Measurements from ENCODE around the gene ARHGEF4.

Gene ARHGEF4

DNA sequence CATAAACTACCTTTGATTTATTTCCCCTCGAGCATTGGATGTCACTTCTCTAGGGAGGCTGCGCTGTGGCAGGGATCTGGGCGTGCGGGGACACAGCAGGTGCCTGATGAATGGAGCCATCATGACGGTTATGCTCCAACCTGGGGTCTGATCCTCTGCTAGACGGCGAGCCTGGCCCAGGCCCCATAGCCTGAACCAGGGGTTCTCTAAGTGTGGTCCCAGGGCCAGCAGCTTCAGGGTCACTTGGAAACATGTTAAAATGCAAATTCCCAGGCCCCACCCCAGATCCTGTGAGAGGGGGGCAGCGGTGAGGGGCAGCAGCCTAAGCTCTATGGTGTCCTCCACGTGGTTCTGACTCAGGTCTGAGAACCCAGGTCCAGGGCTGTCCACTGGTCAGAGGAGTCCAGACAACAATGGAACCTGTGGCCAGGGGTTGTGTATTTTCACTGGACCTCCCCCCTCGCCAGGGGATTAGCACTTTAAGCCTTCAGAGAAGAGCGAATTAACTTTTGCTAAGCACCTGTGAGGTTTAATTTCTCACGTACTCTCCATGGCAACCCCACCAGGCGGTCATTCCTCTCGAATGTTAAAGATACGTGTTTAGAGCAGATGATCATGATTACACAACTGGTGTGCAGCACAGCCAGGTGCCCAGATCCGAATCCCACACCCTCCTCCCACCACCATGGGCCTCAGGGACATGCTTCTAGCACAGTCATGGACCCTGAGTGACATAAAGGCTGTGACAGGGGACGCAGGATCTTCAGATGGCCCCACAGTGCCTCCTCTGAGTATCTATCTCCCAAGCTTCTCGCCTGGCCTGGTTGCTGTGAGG lies 1.6 kb upstream of the ARHGEF4 start:
- H3K9ac ChIP-seq (ENCODE audit: insufficient read length): no peak overlapping the region
- TF ChIP-seq EZH2 (IDR thresholded peaks at IDR 0.05) (no peak), FOXP2 (optimal IDR thresholded peaks at IDR 0.05; ENCODE audit: control extremely low read depth, extremely low read length, insufficient read depth) (no peak), POLR2AphosphoS5 (IDR thresholded peaks at IDR 0.05; ENCODE audit: borderline replicate concordance, low read depth, low read length) (no peak)
- H3K27ac ChIP-seq: no peak overlapping the region
- H3K9me3 ChIP-seq (ENCODE audit: low read depth, low read length): no peaks in the 10 kb centered on the region
- no peak overlapping the region for H3K4me3 ChIP-seq
- H3K36me3 ChIP-seq (ENCODE audit: insufficient read depth, low read length): no peaks in the 10 kb centered on the region
- no peak for DNase-seq (ENCODE audit: low read depth, low spot score)

DNA sequence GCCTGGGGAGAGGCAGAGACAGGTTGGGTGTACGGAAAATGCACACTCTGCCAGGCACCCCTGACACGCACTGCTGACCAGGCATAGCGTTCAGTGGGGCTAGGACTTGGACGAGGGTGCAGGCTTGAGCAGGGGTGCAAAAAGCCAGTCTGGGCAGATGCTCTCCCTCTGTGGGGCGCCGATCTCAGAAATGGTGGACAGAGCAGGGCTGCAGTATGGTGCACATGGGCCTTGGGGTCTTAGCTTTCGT lies 1.0 kb upstream of the ARHGEF4 start:
- TF ChIP-seq FOXP2 (optimal IDR thresholded peaks at IDR 0.05; ENCODE audit: control extremely low read depth, extremely low read length, insufficient read depth) (no peak), EZH2 (IDR thresholded peaks at IDR 0.05) (no peak), POLR2AphosphoS5 (IDR thresholded peaks at IDR 0.05; ENCODE audit: borderline replicate concordance, low read depth, low read length) (no peak)
- no peak overlapping the region for H3K4me3 ChIP-seq
- no peaks in the 10 kb centered on the region for H3K36me3 ChIP-seq (ENCODE audit: insufficient read depth, low read length)
- H3K9ac ChIP-seq (ENCODE audit: insufficient read length): no peak overlapping the region
- DNase-seq (ENCODE audit: low read depth, low spot score): no peak
- H3K27ac ChIP-seq: no peak overlapping the region
- no peaks in the 10 kb centered on the region for H3K9me3 ChIP-seq (ENCODE audit: low read depth, low read length)

DNA sequence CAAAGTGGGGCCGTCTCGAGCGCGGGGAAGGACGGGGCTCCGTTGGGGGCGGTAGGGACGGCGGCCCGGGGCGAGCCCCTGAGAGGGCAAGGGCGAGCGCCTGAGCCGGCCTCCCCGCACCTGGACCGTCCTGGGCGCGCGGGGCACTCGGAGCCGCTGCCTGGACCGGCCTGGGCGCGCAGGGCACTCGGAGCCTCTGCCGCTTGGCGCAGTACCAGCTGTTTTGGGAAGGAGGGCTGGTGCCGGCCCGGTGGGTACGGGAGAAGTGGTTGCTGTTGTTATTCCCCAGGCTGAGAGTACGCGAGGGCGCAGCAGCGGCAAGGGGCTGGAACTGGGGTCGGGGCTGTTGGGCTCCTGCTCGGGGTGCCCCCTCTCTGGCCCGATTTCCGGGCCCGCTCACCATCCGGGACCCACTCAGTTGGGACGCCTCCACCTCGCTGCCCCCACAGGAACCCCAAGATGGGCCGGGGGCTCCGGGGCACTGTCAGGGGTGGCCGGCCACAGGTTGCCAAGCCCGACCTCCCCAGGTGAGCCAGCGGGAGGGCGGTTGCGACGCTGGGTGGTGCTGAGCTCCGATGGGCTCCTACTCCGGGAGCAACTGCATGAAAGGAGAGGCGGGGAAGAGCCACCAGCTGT lies 579 bp downstream of the ARHGEF4 start:
- H3K27ac ChIP-seq: no peak overlapping the region
- no peak overlapping the region for H3K4me3 ChIP-seq
- TF ChIP-seq FOXP2 (optimal IDR thresholded peaks at IDR 0.05; ENCODE audit: control extremely low read depth, extremely low read length, insufficient read depth) (no peak), POLR2AphosphoS5 (IDR thresholded peaks at IDR 0.05; ENCODE audit: borderline replicate concordance, low read depth, low read length) (no peak), EZH2 (IDR thresholded peaks at IDR 0.05) (no peak)
- H3K9me3 ChIP-seq (ENCODE audit: low read depth, low read length): no peaks in the 10 kb centered on the region
- no peaks in the 10 kb centered on the region for H3K36me3 ChIP-seq (ENCODE audit: insufficient read depth, low read length)
- no peak overlapping the region for H3K9ac ChIP-seq (ENCODE audit: insufficient read length)
- DNase-seq (ENCODE audit: low read depth, low spot score): no peak

DNA sequence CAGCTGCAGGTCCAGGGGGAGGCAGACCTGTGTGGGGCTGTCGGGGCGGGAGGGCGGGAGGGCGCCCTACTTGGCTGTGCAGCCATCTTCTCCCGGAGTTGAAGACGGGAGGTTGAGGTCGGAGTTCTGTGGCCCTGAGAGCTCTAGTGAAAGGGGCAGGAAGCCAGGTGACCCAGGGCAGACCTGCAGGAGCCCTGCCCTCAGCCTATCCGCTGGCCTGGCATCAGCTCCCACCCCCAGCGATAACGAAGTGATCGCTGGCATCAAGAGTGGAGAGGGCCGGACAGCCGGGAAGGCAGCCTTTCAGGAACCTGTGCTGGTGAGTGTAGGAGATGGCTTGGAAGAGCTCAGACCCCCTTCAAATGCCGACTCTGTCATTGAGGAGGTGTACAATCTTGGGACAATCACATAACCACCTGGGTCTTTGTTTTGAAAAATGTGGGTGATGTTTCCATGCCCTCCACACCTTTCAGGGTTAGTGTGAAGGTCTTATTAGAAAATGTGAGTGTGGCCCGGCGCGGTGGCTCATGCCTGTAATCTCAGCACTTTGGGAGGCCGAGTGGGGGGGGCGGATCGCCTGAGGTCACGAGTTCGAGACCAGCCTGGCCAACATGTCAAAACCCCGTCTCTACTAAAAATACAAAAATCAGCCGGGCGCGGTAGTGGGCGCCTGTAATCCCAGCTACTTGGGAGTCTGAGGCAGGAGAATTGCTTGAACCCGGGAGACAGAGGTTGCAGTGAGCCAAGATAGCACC lies 1.3 kb downstream of the ARHGEF4 start:
- H3K9ac ChIP-seq (ENCODE audit: insufficient read length): no peak overlapping the region
- no peak overlapping the region for H3K4me3 ChIP-seq
- DNase-seq (ENCODE audit: low read depth, low spot score): no peak
- TF ChIP-seq FOXP2 (optimal IDR thresholded peaks at IDR 0.05; ENCODE audit: control extremely low read depth, extremely low read length, insufficient read depth): no peak
- TF ChIP-seq EZH2 (IDR thresholded peaks at IDR 0.05): no peak
- TF ChIP-seq POLR2AphosphoS5 (IDR thresholded peaks at IDR 0.05; ENCODE audit: borderline replicate concordance, low read depth, low read length): no peak
- no peaks in the 10 kb centered on the region for H3K9me3 ChIP-seq (ENCODE audit: low read depth, low read length)
- no peak overlapping the region for H3K27ac ChIP-seq
- no peaks in the 10 kb centered on the region for H3K36me3 ChIP-seq (ENCODE audit: insufficient read depth, low read length)

DNA sequence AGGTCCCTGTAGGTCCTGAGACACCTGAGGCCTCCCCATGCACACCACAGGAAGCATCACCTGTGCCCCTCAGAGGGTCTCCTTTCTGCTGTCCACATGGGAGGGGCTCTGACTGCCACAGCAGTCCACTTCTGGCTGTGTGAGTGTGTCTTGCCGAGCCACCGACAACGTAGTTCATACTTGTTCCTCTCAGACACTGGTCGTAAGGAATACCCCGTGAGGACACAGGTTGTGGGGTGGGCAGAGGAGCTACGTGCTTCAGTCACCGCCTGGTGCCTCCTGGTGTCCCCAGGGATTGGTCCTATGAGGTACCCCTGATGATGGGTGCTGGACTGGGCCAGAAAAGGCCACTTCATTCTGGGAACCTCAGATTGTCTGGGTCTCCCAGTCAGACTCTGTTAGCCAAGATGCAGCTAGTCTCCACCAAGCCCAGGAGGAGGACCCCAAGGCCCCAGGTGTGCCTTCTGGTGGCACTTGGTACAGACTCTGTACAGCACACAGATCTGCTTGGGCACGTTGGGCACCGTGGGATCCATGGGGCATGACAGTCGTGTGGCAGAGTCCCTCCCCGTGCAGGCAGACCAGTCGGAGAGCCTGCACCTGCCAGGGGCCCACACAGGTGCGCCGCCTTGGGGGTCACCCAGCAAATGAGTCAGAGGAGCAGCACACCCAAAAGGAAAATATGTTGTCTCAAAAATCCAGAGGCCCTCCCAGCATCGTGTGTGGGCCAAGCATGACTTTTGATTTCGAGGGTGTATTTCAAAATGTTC lies 2.5 kb downstream of the ARHGEF4 start:
- DNase-seq (ENCODE audit: low read depth, low spot score): no peak
- Histone ChIP-seq H3K4me3 (no peak overlapping the region), H3K36me3 (ENCODE audit: insufficient read depth, low read length) (no peaks in the 10 kb centered on the region), H3K9ac (ENCODE audit: insufficient read length) (no peak overlapping the region), H3K9me3 (ENCODE audit: low read depth, low read length) (no peaks in the 10 kb centered on the region), H3K27ac (no peak overlapping the region)
- TF ChIP-seq FOXP2 (optimal IDR thresholded peaks at IDR 0.05; ENCODE audit: control extremely low read depth, extremely low read length, insufficient read depth) (no peak), EZH2 (IDR thresholded peaks at IDR 0.05) (no peak), POLR2AphosphoS5 (IDR thresholded peaks at IDR 0.05; ENCODE audit: borderline replicate concordance, low read depth, low read length) (no peak)

DNA sequence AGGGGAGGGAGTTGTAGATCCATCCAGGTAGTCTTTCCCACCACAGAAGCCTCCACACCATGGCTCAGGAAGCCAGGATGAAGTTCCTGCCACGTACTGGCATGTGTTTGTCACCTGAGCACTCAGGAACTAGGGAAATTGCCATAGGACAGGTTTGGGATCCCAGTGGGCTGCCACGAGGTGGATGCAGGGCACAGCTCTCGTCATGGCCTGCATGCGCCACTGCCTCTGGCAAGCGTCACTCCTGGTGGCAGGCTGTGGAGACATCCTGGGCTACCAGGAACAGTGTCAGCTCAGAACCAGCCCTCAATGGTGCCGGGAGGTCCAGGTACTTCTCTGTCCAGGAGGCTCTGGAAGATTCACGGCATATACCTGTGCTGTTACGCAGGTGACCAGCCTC lies 3.8 kb downstream of the ARHGEF4 start:
- no peak for DNase-seq (ENCODE audit: low read depth, low spot score)
- no peak overlapping the region for H3K27ac ChIP-seq

DNA sequence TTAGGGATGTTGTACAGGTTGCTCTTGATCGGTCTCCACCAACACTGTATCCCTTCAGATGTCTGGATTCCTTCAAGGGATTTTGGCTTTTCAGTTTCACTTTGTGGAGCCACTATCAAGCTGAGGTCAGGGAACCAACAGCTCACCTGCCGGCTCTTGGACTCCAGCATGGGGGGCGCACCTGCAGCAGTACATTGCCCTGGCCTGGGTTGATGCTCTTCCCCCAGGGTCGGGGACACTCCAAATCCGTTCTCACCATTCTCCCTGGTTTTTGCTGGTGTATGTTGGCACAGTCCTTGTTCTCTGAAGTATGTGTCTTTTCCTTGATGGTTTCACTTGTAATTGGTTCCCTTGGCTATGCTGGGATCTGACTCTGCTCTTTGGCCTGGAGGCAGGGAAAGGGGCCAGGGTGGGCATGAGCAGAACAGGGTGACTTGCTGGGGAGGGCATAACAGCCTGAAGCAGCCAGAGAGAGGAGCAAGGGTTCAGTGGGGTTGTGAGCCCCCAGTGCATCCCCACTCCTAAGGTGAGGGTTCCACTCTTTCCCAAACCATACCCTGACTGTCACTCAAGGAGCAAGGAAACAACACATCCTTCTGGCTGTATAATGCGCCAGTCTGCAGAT lies 5.1 kb downstream of the ARHGEF4 start:
- Histone ChIP-seq H3K4me3 (no peak overlapping the region), H3K9me3 (ENCODE audit: low read depth, low read length) (no peaks in the 10 kb centered on the region), H3K36me3 (ENCODE audit: insufficient read depth, low read length) (no peaks in the 10 kb centered on the region), H3K9ac (ENCODE audit: insufficient read length) (no peak overlapping the region), H3K27ac (no peak overlapping the region)
- no peak for TF ChIP-seq POLR2AphosphoS5 (IDR thresholded peaks at IDR 0.05; ENCODE audit: borderline replicate concordance, low read depth, low read length)
- no peak for DNase-seq (ENCODE audit: low read depth, low spot score)

More for the DNA sequence above, 3.8 kb downstream of the ARHGEF4 start:
- no peak overlapping the region for H3K4me3 ChIP-seq
- H3K36me3 ChIP-seq (ENCODE audit: insufficient read depth, low read length): no peaks in the 10 kb centered on the region
- TF ChIP-seq POLR2AphosphoS5 (IDR thresholded peaks at IDR 0.05; ENCODE audit: borderline replicate concordance, low read depth, low read length): no peak
- no peak for TF ChIP-seq FOXP2 (optimal IDR thresholded peaks at IDR 0.05; ENCODE audit: control extremely low read depth, extremely low read length, insufficient read depth)
- TF ChIP-seq EZH2 (IDR thresholded peaks at IDR 0.05): no peak
- no peak overlapping the region for H3K9ac ChIP-seq (ENCODE audit: insufficient read length)
- no peaks in the 10 kb centered on the region for H3K9me3 ChIP-seq (ENCODE audit: low read depth, low read length)

Data from SK-N-MC (cell line).